ENCODE measurements around the gene MSLN.

Gene MSLN

DNA sequence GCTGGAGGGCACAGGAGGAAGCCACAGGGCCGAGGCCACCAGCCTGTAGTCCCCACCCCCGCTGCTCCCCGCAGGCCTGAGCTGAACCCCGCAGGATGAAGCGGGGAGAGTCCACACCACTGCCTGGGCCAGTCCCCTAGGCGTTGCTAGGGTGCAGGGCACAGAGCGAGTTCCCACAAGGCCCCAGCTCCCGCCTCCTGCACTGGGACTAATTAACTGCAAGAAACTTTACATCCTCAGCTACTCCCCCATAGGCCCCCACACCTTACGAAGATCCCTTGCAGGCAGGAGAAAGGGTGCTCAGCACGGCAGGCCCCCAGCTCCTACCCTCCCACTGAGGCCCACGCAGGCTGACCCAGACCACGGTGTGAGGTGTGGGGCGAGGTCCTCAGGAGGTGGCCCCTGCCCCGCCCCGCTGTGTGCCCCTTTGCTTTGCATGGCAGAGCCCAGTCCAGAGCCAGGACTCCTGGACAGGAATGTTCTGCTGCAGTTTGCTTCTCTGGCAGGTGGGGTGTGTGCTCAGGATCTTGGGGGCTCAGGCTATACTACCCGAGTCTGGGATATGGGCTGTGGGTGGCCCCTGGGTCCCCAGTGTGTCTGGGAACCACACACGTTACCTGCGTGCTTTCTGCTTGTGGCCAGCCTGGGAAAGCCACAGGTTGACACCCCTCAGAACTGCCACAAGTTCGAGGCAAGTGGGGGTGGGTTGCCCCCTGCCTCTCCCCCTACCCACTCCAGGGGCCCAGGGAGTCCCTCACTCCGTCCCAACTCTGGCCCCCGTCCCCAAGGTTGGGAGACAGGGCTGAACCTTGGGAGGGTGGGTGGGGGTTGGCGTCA, 38.8 kb downstream of the MSLN start:
- peaks cover 0 to 6% (median 0%) of the 10 kb centered on the region in 4 donors for H3K4me1 ChIP-seq
- no peak for DNase-seq
- TF ChIP-seq, protein P1, sequence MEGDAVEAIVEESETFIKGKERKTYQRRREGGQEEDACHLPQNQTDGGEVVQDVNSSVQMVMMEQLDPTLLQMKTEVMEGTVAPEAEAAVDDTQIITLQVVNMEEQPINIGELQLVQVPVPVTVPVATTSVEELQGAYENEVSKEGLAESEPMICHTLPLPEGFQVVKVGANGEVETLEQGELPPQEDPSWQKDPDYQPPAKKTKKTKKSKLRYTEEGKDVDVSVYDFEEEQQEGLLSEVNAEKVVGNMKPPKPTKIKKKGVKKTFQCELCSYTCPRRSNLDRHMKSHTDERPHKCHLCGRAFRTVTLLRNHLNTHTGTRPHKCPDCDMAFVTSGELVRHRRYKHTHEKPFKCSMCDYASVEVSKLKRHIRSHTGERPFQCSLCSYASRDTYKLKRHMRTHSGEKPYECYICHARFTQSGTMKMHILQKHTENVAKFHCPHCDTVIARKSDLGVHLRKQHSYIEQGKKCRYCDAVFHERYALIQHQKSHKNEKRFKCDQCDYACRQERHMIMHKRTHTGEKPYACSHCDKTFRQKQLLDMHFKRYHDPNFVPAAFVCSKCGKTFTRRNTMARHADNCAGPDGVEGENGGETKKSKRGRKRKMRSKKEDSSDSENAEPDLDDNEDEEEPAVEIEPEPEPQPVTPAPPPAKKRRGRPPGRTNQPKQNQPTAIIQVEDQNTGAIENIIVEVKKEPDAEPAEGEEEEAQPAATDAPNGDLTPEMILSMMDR (IDR thresholded peaks at IDR 0.05), result no peak
- no peak overlapping the region for H3K27ac ChIP-seq
- peaks cover 0 to 79% of the 10 kb centered on the region in 2 donors for H3K27me3 ChIP-seq
- intact Hi-C loops (cut with DNase I; ENCODE audit: low total_unique reads), result no loop called here
- no peaks in the 10 kb centered on the region for H3K9me3 ChIP-seq
- H3K36me3 ChIP-seq, result peaks cover 0 to 2% (median 0%) of the 10 kb centered on the region in 3 donors
- no peak overlapping the region for H3K4me3 ChIP-seq

DNA sequence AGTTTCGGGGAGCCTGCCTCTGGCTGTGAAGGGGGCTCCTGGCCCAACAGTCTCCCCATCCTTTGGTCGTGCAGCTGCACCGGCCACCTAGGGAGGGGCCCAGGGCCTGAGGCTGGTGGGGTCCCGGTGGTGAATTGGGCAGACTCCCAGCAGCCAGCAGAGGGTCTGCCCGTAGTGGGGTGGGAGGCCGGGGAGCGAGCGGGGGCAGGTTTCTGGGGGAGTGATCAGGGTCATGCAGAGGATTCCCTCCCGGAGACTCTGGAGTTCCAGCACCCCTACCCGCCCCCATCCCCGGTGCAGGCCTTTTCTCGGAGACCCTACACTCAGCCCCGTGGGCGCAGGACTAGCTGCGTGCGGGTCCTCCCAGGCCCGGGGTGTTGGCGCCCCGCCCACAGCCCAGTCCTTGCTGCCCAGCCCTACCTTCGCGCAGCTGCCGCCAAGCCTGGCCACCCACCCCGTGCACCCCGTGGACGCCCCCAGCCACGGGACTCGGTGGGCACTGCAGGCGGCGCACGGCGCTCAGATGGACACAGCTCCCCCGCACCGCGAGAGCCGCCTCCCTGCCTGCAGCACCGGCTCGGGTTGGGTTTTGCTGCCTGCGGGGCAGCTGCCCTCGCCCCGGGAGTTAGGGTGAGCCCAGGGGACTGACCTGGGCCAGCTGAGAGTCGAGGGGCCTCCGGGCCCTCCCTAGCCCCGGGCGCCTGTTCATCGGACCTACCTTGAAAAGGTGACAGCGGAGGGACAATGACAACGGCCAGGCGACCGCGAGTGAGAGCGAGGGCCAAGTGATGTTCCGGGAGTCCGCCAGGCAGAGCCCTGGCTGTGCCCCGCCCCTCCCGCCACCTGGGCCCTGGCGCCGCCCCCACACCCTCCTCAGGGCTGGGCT, 39.7 kb downstream of the MSLN start, which contains the start of gene GNG13:
Gene GNG13, minus strand, starts transcription at position 787 of the 886 bp plus-strand sequence. CDS start 1,657 bp downstream, outside the sequence.
- H3K4me1 ChIP-seq, result peaks cover 0 to 6% (median 0%) of the 10 kb centered on the region in 4 donors
- peaks cover 0 to 79% of the 10 kb centered on the region in 2 donors for H3K27me3 ChIP-seq
- H3K27ac ChIP-seq, result no peak within 1 kb of the TSS
- H3K36me3 ChIP-seq, result no peaks in the 10 kb centered on the region
- intact Hi-C loops (cut with DNase I; ENCODE audit: low total_unique reads), result no loop called here
- TF ChIP-seq, protein P1 (IDR thresholded peaks at IDR 0.05), result no peak
- DNase-seq, result no peak
- H3K4me3 ChIP-seq, result no peak within 1 kb of the TSS
- H3K9me3 ChIP-seq, result no peaks in the 10 kb centered on the region

DNA sequence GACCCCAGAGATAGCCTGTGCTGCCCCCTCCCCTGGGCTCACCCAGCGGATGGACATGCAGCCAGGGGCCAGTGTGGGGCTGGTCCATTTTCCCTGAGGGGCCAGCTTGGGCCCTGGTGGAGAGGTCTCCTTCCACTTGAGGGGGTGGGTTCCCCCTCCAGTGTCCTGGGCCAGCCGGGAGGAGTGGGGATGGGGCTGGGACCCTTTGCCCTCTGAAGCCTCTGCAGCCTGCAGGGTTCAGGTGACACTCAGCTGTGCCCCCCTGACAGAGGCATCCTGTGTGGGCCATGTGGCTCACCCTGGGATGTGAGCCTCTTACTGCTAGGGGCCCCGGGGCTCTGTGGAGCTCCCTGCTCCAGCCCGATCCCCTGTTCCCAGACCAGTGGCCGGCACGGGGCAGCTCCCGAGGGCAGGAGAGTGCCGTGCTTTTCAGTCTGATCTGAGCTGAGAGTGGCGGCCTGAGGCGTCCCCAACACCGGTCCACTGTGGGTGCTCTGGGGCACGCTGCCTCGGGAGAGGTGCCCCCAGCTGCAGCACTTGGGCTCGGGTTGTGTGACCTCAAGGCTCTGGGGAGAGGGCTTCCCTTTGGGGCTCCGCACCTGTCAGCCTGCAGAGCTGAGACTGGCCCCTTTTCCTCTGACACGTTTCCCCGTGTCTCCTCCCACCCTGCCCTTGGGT, 40.4 kb downstream of the MSLN start:
- Histone ChIP-seq H3K36me3 (no peaks in the 10 kb centered on the region), H3K9me3 (no peaks in the 10 kb centered on the region), H3K4me3 (no peak overlapping the region), H3K27me3 (peaks cover 0 to 76% of the 10 kb centered on the region in 2 donors), H3K27ac (no peak overlapping the region), H3K4me1 (peaks cover 0 to 6% (median 0%) of the 10 kb centered on the region in 4 donors)
- TF ChIP-seq, protein P1 (IDR thresholded peaks at IDR 0.05), result no peak
- DNase-seq, result no peak
- intact Hi-C loops (cut with DNase I; ENCODE audit: low total_unique reads), result no loop called here

DNA sequence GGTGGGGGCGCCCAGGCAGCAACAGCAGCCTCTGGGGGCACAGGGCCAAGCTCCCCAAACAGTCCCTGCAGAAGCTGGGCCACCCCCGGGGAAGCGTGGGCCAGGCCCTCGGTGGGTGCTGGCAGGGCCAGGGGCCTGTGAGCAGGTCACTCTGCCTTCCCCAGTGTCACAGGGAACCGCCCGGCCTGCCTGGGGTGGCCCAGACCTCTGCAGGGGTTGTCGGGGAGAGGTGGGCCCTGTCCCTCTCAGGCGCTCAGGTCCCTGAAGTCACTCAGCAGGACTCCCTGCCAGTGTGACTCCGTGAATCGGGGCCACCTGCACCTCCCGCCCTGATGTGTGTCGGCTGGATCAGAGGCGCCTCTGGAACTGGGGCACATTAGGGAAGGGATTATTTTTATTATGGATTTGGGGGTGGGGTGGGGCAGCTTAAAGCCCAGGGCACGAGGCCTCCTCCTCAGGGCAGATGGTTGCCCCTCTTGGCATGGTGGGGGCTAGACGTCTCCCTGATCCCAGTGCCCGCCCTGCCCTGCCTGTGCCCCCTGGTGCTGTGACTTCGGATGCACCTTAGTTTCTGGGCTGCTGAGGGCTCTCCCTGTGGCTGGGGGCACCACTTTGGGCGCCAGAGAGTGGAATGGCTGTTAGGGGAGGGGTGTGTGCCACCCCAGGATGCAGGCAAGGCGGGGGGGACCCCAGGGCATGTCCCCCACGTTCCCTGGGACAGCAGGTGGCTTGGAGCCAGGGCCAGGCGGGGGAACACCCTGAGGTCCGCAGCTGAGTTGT, 41.2 kb downstream of the MSLN start:
- peaks cover 0 to 7% (median 3%) of the 10 kb centered on the region in 4 donors for H3K4me1 ChIP-seq
- H3K36me3 ChIP-seq, result no peaks in the 10 kb centered on the region
- TF ChIP-seq, protein P1 (IDR thresholded peaks at IDR 0.05), result no peak
- intact Hi-C loops (cut with DNase I; ENCODE audit: low total_unique reads), result no loop called here
- no peaks in the 10 kb centered on the region for H3K9me3 ChIP-seq
- peaks cover 0 to 71% of the 10 kb centered on the region in 2 donors for H3K27me3 ChIP-seq
- no peak for DNase-seq
- H3K4me3 ChIP-seq, result no peak overlapping the region
- H3K27ac ChIP-seq, result no peak overlapping the region

All from tibial artery (tissue), 4 donors.